ENCODE measurements around the gene LHX4.

Gene LHX4

DNA sequence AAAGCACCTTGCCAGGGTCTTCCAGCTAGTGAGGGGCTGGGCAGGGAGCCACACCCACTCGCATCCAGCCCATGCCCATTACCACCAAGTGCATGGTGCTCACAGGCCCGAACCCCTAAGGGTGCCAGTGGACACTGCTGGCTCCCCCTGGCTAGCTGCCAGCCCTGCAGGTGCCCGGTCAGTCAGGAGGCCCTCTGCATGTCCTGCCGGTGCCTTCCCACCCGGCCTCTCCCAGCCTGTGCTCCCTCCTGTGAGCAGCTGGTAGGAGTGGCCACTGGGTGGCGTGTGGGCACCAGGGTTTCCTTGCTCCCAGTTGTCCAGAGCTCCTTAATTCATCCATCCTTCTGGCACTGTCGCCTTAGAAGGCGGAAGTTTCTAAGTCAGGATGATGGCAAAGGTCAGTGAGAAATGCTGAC is 42.0 kb upstream of the LHX4 start:
- H3K4me1 ChIP-seq = no peaks in the 10 kb centered on the region
- H3K9me3 ChIP-seq = no peaks in the 10 kb centered on the region
- TF ChIP-seq, protein P1, sequence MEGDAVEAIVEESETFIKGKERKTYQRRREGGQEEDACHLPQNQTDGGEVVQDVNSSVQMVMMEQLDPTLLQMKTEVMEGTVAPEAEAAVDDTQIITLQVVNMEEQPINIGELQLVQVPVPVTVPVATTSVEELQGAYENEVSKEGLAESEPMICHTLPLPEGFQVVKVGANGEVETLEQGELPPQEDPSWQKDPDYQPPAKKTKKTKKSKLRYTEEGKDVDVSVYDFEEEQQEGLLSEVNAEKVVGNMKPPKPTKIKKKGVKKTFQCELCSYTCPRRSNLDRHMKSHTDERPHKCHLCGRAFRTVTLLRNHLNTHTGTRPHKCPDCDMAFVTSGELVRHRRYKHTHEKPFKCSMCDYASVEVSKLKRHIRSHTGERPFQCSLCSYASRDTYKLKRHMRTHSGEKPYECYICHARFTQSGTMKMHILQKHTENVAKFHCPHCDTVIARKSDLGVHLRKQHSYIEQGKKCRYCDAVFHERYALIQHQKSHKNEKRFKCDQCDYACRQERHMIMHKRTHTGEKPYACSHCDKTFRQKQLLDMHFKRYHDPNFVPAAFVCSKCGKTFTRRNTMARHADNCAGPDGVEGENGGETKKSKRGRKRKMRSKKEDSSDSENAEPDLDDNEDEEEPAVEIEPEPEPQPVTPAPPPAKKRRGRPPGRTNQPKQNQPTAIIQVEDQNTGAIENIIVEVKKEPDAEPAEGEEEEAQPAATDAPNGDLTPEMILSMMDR (IDR thresholded peaks at IDR 0.05) = peak; percentile 41 to 44
- no peaks in the 10 kb centered on the region for H3K27me3 ChIP-seq
- H3K36me3 ChIP-seq = peaks cover 29 to 100% (median 74%) of the 10 kb centered on the region in 3 donors
- no peak for DNase-seq
- intact Hi-C loops (cut with DNase I; ENCODE audit: low total_unique reads) = loop anchor here (10.0 kb wide), 1 partner anchor 297 kb away; no protein-coding TSS in a partner anchor
- H3K27ac ChIP-seq = no peak overlapping the region
- no peak overlapping the region for H3K4me3 ChIP-seq

DNA sequence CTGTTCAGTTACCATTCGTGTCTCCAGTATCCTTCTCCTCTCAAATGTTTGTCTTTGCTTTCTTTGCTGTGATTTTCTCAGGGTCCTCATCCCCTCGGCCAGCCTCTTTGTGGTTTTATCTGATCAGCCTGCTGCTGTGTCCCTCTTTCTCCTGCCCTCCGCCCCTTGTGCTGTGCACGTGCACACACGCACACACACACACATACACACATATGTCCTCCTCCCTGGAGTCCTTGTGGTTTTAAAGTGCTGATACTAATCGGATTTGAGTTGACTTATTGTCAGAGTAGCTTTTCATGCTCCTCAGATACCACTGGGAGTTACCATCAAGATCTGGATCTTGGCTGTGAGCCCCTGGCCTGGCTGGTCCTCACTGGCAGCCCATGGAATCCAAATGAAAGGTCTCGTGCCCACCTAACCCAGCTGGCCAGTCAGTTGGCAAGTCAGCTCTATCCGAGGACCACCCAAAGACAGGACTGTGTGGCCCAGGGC is 41.3 kb upstream of the LHX4 start:
- intact Hi-C loops (cut with DNase I; ENCODE audit: low total_unique reads) = loop anchor here (10.0 kb wide), 1 partner anchor 296 kb away; no protein-coding TSS in a partner anchor
- H3K4me3 ChIP-seq = no peak overlapping the region
- H3K27me3 ChIP-seq = no peaks in the 10 kb centered on the region
- peaks cover 29 to 100% (median 69%) of the 10 kb centered on the region in 3 donors for H3K36me3 ChIP-seq
- DNase-seq = no peak
- no peaks in the 10 kb centered on the region for H3K9me3 ChIP-seq
- H3K27ac ChIP-seq = no peak overlapping the region
- H3K4me1 ChIP-seq = no peaks in the 10 kb centered on the region
- TF ChIP-seq, protein P1 (IDR thresholded peaks at IDR 0.05) = no peak

DNA sequence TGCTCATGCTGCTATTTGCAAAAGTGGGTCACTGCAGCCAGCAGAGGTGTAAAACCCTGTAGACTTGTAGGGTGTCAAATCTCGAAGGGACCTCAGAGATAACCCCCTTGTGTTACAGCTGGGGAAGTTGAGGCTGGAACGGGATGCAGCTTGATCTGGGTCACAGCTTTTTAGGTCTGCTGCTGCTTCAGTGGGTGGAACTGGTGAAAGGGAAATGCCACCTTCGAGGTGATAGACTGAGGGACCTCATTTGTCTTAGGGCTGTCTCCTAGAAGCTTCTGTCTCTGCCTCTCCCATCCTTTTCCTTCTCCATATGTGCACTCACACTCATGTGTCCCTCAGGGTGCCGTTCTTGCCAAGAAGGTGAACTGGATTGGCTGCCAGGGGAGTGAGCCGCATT is 40.0 kb upstream of the LHX4 start:
- Histone ChIP-seq H3K36me3 (peaks cover 28 to 100% (median 64%) of the 10 kb centered on the region in 3 donors), H3K27ac (no peak overlapping the region), H3K4me3 (no peak overlapping the region), H3K9me3 (no peaks in the 10 kb centered on the region), H3K27me3 (no peaks in the 10 kb centered on the region), H3K4me1 (no peaks in the 10 kb centered on the region)
- no peak for DNase-seq
- TF ChIP-seq, protein P1 (IDR thresholded peaks at IDR 0.05) = no peak
- intact Hi-C loops (cut with DNase I; ENCODE audit: low total_unique reads) = no loop called here

DNA sequence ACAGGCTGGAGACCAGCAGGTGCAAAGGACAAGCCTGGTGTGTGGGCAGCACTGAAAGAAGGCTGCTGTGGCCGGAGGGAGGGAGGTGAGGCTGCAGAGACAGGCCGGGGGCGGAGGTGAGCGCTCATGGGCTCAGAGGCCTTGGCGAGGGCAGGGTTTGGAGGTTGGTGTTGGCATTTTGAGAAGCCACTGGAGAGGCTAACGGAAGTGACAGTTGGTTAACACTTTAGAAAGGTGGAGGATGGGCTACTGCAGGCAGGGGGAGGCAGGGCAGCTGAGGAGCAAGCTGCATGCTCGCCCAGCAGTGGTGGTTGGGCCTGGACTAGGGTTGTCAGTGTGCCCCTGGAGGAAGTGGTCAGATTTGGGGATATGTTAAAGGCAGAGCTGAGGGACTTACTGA is 37.9 kb upstream of the LHX4 start:
- TF ChIP-seq, protein P1 (IDR thresholded peaks at IDR 0.05) = no peak
- no peaks in the 10 kb centered on the region for H3K9me3 ChIP-seq
- H3K27ac ChIP-seq = no peak overlapping the region
- H3K27me3 ChIP-seq = no peaks in the 10 kb centered on the region
- intact Hi-C loops (cut with DNase I; ENCODE audit: low total_unique reads) = no loop called here
- peaks cover 24 to 100% (median 63%) of the 10 kb centered on the region in 3 donors for H3K36me3 ChIP-seq
- no peak for DNase-seq
- no peaks in the 10 kb centered on the region for H3K4me1 ChIP-seq
- no peak overlapping the region for H3K4me3 ChIP-seq

DNA sequence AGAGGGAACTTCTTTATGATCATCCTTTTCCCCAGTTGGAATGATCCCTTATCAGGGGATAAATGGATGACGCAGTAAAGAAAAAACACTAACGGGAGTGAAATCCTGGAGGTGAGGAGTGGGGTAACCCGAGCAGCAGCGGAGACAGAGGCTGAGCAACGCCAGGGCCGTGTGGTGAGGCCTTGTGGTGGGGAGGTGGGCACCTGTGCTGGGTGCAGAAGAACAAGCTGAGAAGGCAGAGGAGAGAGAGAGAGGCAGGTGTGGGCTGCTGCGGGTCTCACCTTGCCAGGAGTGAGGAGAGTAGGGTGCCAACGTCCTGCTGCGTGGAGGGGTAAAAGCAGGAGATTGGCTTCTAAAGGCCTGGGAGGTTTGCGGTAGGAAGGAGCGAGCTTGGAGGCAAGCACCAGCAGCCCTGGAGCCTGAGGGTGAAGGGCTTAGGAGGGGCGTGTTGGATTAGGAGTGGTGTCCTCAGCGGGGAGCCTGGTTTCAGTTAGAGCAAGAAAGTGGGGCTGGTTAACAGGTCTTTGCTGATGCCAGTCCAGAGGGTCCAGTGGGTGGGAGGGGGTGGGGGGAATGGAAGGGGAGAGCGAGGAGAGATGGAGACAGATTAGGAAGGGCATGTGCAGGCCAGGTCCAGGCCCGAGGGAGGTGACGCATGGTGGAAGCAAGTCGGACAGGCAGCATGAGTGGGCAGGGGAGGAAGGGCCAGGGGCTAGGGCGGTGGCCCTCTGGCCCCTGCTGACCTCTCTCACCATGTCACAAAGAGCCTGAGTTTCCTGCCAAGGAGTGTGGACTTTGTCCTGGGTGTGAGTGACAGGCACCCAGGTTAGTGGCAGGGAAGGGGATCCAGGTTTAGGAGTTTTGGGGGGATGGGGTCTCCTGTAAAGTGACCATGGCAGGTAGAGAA is 36.7 kb upstream of the LHX4 start:
- Histone ChIP-seq H3K27me3 (no peaks in the 10 kb centered on the region), H3K36me3 (peaks cover 24 to 100% (median 63%) of the 10 kb centered on the region in 3 donors), H3K9me3 (no peaks in the 10 kb centered on the region), H3K4me1 (no peaks in the 10 kb centered on the region), H3K4me3 (no peak overlapping the region), H3K27ac (no peak overlapping the region)
- TF ChIP-seq, protein P1 (IDR thresholded peaks at IDR 0.05) = no peak
- intact Hi-C loops (cut with DNase I; ENCODE audit: low total_unique reads) = no loop called here
- no peak for DNase-seq

Measured in tibial artery (tissue), 4 donors.